ENCODE measurements around the gene HAUS7. TPM values are rescaled to one million over a fixed set of nuclear protein-coding genes. Genes with fewer than 3 reads are reported as not detected.

Gene HAUS7
- total and polyA plus RNA-seq, 4 donors = 11.6 to 36.2 (median 26.9) TPM

GRCh38 chrX:153512501-153512893, 42.1 kb upstream of the HAUS7 start:
- Histone ChIP-seq H3K27me3 (ENCODE audit: control insufficient read depth, insufficient read depth, low read length) (no peaks in the 10 kb centered on the region), H3K4me3 (ENCODE audit: low read depth, low read length) (no peak overlapping the region), H3K36me3 (ENCODE audit: control insufficient read depth, insufficient read depth, low read length) (no peaks in the 10 kb centered on the region), H3K4me1 (ENCODE audit: control insufficient read depth, insufficient read depth, low read length) (peaks cover 14% of the 10 kb centered on the region), H3K27ac (ENCODE audit: low read depth, low read length) (no peak overlapping the region), H3K9me3 (ENCODE audit: control insufficient read depth, insufficient read depth, low read length) (no peaks in the 10 kb centered on the region)
- no peak for DNase-seq (ENCODE audit: low read depth in 4 of 6, low spot score in 6 of 6)
- WGBS (ENCODE audit: insufficient coverage) = 74% methylated on average over 3 of the region's 3 CpGs

GRCh38 chrX:153511784-153512500, 41.6 kb upstream of the HAUS7 start:
- Histone ChIP-seq H3K36me3 (ENCODE audit: control insufficient read depth, insufficient read depth, low read length) (no peaks in the 10 kb centered on the region), H3K4me1 (ENCODE audit: control insufficient read depth, insufficient read depth, low read length) (peaks cover 18% of the 10 kb centered on the region), H3K9me3 (ENCODE audit: control insufficient read depth, insufficient read depth, low read length) (no peaks in the 10 kb centered on the region), H3K4me3 (ENCODE audit: low read depth, low read length) (no peak overlapping the region), H3K27ac (ENCODE audit: low read depth, low read length) (no peak overlapping the region), H3K27me3 (ENCODE audit: control insufficient read depth, insufficient read depth, low read length) (no peaks in the 10 kb centered on the region)
- DNase-seq (ENCODE audit: low read depth in 4 of 6, low spot score in 6 of 6) = no peak
- 65% methylated on average over 17 of the region's 17 CpGs for WGBS (ENCODE audit: insufficient coverage)

GRCh38 chrX:153510383-153510782, 40.0 kb upstream of the HAUS7 start:
- Histone ChIP-seq H3K27ac (ENCODE audit: low read depth, low read length) (no peak overlapping the region), H3K4me3 (ENCODE audit: low read depth, low read length) (no peak overlapping the region), H3K27me3 (ENCODE audit: control insufficient read depth, insufficient read depth, low read length) (no peaks in the 10 kb centered on the region), H3K4me1 (ENCODE audit: control insufficient read depth, insufficient read depth, low read length) (peaks cover 18% of the 10 kb centered on the region), H3K36me3 (ENCODE audit: control insufficient read depth, insufficient read depth, low read length) (no peaks in the 10 kb centered on the region), H3K9me3 (ENCODE audit: control insufficient read depth, insufficient read depth, low read length) (no peaks in the 10 kb centered on the region)
- DNase-seq (ENCODE audit: low read depth in 4 of 6, low spot score in 6 of 6) = no peak
- WGBS (ENCODE audit: insufficient coverage) = 77% methylated on average over 10 of the region's 11 CpGs

DNA sequence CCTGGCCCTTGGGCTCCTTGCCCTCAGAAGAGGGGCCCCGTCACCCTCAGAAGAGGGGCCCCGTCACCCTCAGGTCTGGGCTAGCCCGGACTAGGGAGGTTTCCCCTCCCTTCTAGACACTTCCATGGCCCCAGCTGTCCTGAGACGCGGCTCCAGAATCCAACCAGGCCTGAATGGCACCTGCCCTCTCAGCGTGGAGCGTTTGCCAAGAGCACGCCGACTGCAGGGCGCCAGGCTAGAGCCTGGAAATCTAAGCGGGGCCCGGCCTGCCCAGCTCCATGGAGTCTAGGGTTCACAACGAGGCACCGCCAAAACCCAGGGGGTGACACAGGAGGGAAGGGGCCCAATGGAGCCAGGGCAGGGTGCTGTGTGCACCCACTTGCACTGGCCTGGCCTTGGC, 39.2 kb upstream of the HAUS7 start:
- H3K4me3 ChIP-seq (ENCODE audit: low read depth, low read length) = no peak overlapping the region
- no peak overlapping the region for H3K27ac ChIP-seq (ENCODE audit: low read depth, low read length)
- H3K36me3 ChIP-seq (ENCODE audit: control insufficient read depth, insufficient read depth, low read length) = no peaks in the 10 kb centered on the region
- no peaks in the 10 kb centered on the region for H3K27me3 ChIP-seq (ENCODE audit: control insufficient read depth, insufficient read depth, low read length)
- H3K4me1 ChIP-seq (ENCODE audit: control insufficient read depth, insufficient read depth, low read length) = peaks cover 18% of the 10 kb centered on the region
- H3K9me3 ChIP-seq (ENCODE audit: control insufficient read depth, insufficient read depth, low read length) = no peaks in the 10 kb centered on the region
- no peak for DNase-seq (ENCODE audit: low read depth in 4 of 6, low spot score in 6 of 6)
- 78% methylated on average over 14 of the region's 14 CpGs for WGBS (ENCODE audit: insufficient coverage)

- Histone ChIP-seq H3K4me1 (ENCODE audit: control insufficient read depth, insufficient read depth, low read length) (peaks cover 22% of the 10 kb centered on the region), H3K4me3 (ENCODE audit: low read depth, low read length) (no peak overlapping the region), H3K9me3 (ENCODE audit: control insufficient read depth, insufficient read depth, low read length) (no peaks in the 10 kb centered on the region), H3K27me3 (ENCODE audit: control insufficient read depth, insufficient read depth, low read length) (no peaks in the 10 kb centered on the region), H3K36me3 (ENCODE audit: control insufficient read depth, insufficient read depth, low read length) (peaks cover 4% of the 10 kb centered on the region), H3K27ac (ENCODE audit: low read depth, low read length) (no peak overlapping the region)
- WGBS (ENCODE audit: insufficient coverage) = 24% methylated on average over 13 of the region's 19 CpGs
- peak; percentile 24 to 87 (median 50) for DNase-seq (ENCODE audit: low read depth in 4 of 6, low spot score in 6 of 6)
Observed at GRCh38 chrX:153507484-153508178, 37.3 kb upstream of the HAUS7 start.

- Histone ChIP-seq H3K4me1 (ENCODE audit: control insufficient read depth, insufficient read depth, low read length) (peaks cover 34% of the 10 kb centered on the region), H3K4me3 (ENCODE audit: low read depth, low read length) (no peak overlapping the region), H3K36me3 (ENCODE audit: control insufficient read depth, insufficient read depth, low read length) (peaks cover 4% of the 10 kb centered on the region), H3K27me3 (ENCODE audit: control insufficient read depth, insufficient read depth, low read length) (no peaks in the 10 kb centered on the region), H3K9me3 (ENCODE audit: control insufficient read depth, insufficient read depth, low read length) (no peaks in the 10 kb centered on the region), H3K27ac (ENCODE audit: low read depth, low read length) (no peak overlapping the region)
- 90% methylated on average over 17 of the region's 18 CpGs for WGBS (ENCODE audit: insufficient coverage)
- no peak for DNase-seq (ENCODE audit: low read depth in 4 of 6, low spot score in 6 of 6)
Observed at GRCh38 chrX:153505361-153505760, 35.0 kb upstream of the HAUS7 start.

DNA sequence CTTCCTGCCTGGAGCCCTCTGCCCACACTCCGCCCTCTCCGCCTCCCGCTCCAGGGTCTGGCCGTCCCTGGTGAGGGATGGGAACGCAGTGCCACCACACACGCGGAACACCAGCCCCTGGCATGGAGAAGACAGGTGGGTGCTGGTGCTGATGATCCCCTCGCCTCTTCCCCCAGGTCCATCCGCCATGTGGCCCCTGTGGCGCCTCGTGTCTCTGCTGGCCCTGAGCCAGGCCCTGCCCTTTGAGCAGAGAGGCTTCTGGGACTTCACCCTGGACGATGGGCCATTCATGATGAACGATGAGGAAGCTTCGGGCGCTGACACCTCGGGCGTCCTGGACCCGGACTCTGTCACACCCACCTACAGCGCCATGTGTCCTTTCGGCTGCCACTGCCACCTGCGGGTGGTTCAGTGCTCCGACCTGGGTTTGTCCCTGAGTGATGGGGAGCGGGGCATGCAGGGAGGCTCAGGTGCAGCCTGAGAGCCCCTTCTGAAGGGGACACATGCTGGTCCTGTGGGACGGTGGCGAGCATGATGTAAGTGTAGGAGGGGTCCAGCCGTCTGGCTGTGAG, 34.2 kb upstream of the HAUS7 start:
- peaks cover 42% of the 10 kb centered on the region for H3K4me1 ChIP-seq (ENCODE audit: control insufficient read depth, insufficient read depth, low read length)
- H3K9me3 ChIP-seq (ENCODE audit: control insufficient read depth, insufficient read depth, low read length) = no peaks in the 10 kb centered on the region
- H3K4me3 ChIP-seq (ENCODE audit: low read depth, low read length) = no peak overlapping the region
- H3K27ac ChIP-seq (ENCODE audit: low read depth, low read length) = no peak overlapping the region
- peaks cover 4% of the 10 kb centered on the region for H3K36me3 ChIP-seq (ENCODE audit: control insufficient read depth, insufficient read depth, low read length)
- 87% methylated on average over 26 of the region's 26 CpGs for WGBS (ENCODE audit: insufficient coverage)
- H3K27me3 ChIP-seq (ENCODE audit: control insufficient read depth, insufficient read depth, low read length) = no peaks in the 10 kb centered on the region
- DNase-seq (ENCODE audit: low read depth in 4 of 6, low spot score in 6 of 6) = no peak

GRCh38 chrX:153502796-153503195, 32.4 kb upstream of the HAUS7 start:
- no peak for DNase-seq (ENCODE audit: low read depth in 4 of 6, low spot score in 6 of 6)
- peaks cover 4% of the 10 kb centered on the region for H3K36me3 ChIP-seq (ENCODE audit: control insufficient read depth, insufficient read depth, low read length)
- no peak overlapping the region for H3K27ac ChIP-seq (ENCODE audit: low read depth, low read length)
- H3K4me3 ChIP-seq (ENCODE audit: low read depth, low read length) = no peak overlapping the region
- no peaks in the 10 kb centered on the region for H3K27me3 ChIP-seq (ENCODE audit: control insufficient read depth, insufficient read depth, low read length)
- peaks cover 47% of the 10 kb centered on the region for H3K4me1 ChIP-seq (ENCODE audit: control insufficient read depth, insufficient read depth, low read length)
- H3K9me3 ChIP-seq (ENCODE audit: control insufficient read depth, insufficient read depth, low read length) = no peaks in the 10 kb centered on the region
- 88% methylated on average over 14 of the region's 14 CpGs for WGBS (ENCODE audit: insufficient coverage)

- Histone ChIP-seq H3K27ac (ENCODE audit: low read depth, low read length) (no peak overlapping the region), H3K27me3 (ENCODE audit: control insufficient read depth, insufficient read depth, low read length) (no peaks in the 10 kb centered on the region), H3K9me3 (ENCODE audit: control insufficient read depth, insufficient read depth, low read length) (no peaks in the 10 kb centered on the region), H3K36me3 (ENCODE audit: control insufficient read depth, insufficient read depth, low read length) (peaks cover 4% of the 10 kb centered on the region), H3K4me3 (ENCODE audit: low read depth, low read length) (no peak overlapping the region), H3K4me1 (ENCODE audit: control insufficient read depth, insufficient read depth, low read length) (peaks cover 42% of the 10 kb centered on the region)
- DNase-seq (ENCODE audit: low read depth in 4 of 6, low spot score in 6 of 6) = no peak
- WGBS (ENCODE audit: insufficient coverage) = 81% methylated on average over 9 of the region's 10 CpGs
Observed at GRCh38 chrX:153502131-153502530, 31.8 kb upstream of the HAUS7 start.

Data from spinal cord (tissue), 10 donors.